NCI-H2196 treated with DMSO at 0.1 percent for 48 hours (cell line): ENCODE results near the gene GMPPA.

Experiments used
- DNase-seq: peaks from one replicate; lab custom pipeline; 2025; ENCODE audit not compliant: unreplicated experiment; lab: John Stamatoyannopoulos, UW

The GMPPA gene

DNA sequence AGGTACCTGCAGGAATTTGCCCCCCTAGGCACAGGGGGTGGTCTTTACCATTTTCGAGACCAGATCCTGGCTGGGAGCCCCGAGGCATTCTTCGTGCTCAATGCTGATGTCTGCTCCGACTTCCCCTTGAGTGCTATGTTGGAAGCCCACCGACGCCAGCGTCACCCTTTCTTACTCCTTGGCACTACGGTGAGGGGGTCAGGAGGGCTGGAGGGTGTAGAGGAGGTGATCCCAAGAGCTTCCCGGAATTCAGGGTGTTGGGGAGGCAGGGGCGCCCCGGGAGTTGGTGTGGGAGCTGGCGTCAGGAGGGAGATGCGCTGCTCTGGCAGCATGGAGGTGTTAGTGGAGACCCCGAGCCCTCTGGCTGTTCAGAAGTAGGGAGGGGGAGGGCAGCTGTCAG lies 3.2 kb downstream of the GMPPA start:
- DNase-seq: no peak

DNA sequence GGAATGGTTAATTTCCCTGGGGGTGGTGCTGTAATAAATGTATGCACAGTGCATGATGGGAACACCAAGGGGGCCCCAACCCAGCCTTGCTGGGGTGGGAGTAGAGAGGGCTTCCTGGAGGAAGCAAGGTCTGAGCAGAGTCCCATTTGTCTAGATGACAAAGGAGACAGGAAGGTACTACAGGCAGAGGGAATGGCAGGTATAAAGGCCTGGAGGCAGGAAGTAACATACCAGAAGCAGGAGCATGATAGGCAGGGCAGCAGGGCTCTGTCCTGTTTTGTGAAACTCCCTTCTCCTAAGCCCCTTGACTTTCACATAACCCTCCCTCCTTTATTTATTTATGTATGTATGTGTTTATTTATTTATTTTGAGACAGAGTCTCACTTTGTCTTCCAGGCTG lies 3.9 kb downstream of the GMPPA start:
- no peak for DNase-seq

DNA sequence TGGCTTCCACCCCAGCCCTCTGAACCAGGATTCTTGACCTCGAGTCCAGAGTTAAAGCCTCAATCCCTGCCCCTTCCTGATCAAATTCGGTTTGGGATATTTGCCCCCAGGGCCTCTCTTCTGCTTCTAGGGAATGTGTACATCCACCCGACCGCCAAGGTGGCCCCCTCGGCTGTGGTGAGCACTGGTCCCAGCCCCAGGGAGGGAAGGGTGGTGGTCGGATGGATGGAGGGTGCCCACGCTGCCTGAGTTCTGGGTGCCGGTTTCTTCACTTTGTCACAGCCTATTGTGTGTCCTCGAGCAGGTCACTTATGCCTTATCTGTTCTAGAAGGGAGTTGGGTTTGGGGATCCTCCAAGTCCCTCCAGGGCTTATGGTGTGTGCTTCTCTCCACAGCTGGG lies 6.9 kb downstream of the GMPPA start:
- no peak for DNase-seq

DNA sequence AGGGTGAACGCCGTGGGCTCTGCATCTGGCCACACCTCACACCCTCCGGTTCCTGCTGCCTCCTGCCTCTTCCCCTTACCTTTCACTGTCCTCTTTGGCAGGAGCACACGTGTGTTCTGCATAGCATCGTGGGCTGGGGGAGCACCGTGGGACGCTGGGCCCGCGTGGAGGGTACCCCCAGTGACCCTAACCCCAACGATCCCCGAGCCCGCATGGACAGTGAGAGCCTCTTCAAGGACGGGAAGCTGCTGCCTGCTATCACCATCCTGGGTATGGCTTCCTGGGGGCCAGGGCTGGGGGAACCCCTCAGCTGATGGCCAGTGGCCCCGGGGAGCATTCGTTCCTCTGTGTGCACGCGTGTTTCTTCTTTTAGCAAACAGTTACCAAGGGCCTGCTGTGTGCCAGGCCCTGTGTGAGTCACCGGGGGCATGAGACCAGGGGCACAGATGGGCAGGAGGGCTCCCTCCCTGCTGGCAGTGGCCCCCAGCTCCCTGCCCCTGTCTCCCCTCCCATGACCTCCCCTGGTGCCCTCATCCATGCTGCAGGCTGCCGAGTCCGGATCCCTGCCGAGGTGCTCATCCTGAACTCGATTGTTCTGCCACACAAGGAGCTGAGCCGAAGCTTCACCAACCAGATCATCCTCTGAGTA lies 7.6 kb downstream of the GMPPA start:
- DNase-seq: no peak

DNA sequence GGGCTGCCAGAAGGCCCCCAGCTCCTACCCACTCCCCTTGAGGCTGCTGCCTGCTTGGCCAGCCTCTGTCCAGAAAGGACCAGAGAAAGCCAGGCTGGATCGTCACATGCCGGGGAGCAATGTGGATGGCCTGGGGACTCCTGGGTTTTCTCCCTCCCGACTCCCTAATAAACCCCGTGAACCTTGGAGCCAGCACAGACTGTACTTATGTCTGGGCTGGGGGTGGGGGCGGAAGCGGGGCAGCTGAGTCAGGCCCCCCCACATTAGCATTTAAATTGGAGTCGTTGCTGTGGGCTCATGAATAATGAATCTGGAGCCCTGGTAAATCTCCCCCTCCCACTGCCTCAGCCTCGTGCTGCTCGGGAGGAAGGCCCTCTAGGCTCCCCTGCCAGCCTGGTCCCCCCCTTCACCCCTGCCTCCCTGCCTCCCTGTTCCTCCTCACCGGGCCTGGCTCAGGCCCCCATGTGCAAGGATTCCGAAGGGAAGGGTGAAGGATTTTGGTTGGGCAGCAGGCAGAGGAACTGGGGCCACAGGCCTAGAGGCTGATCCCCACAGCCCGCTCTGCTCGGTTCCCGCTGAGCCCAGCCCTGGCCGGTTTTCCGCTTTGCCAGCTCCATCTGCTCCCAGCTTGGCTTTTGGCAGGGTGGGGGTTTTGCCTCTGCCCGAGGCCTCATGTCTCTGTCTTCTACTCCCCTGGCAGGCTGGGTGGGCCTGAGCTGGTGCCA lies 8.3 kb downstream of the GMPPA start:
- no peak for DNase-seq

DNA sequence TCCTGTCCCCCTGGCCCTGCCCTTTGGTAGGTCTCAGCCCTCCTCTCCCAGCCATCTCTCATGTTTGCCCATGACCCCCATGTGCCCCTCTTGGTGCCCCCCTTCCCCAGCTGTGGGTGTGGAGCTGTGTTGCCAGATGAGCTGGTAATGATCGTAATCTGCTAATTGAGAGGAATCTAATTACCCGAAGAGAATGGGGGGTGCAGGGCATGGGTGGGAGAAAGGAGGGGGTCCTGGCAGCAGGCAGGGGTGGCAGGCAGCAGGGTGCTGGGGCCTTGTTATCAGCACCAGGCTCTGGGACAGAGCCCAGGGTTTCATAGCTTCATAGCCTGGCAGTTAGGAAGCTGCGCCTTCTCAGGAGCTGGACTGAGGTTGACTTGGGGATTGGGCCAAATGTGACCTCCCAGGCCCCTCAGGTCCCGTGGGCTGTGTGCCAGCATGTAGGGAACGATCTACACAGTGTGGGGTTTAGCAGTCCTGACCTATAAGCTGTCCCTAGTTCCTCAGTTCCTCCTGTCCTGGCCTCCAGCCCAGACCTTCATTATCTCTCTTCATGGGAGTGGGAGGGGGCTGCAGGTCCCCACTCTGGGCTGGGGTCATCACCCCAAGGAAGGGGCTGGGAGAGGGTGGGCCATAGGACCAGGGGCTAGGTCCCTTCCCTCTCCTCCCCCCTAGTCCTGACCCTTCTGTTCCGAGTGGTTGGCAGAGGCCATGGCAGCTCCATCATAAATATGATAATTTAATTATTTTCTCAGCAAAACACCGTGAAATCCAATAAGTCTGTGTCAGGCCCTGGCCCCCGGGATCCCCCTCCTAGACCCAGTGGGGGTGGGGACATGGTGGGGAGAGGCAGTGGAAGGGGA lies 9.1 kb downstream of the GMPPA start:
- DNase-seq: no peak

DNA sequence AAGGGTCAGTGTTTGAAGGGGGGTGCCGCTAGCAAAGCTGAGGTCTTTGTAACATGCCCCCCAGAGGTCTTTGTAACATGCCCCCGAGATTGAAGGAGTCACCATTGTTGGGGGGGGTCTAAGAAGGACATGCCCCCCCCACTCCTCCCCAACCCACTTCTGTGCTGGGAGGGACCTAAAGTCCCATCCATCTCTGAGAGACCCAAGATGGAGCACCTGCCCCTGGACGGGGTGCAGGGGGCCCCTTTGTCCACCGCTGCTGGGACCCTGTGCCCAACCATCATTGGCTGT lies 9.7 kb downstream of the GMPPA start:
- DNase-seq: no peak

DNA sequence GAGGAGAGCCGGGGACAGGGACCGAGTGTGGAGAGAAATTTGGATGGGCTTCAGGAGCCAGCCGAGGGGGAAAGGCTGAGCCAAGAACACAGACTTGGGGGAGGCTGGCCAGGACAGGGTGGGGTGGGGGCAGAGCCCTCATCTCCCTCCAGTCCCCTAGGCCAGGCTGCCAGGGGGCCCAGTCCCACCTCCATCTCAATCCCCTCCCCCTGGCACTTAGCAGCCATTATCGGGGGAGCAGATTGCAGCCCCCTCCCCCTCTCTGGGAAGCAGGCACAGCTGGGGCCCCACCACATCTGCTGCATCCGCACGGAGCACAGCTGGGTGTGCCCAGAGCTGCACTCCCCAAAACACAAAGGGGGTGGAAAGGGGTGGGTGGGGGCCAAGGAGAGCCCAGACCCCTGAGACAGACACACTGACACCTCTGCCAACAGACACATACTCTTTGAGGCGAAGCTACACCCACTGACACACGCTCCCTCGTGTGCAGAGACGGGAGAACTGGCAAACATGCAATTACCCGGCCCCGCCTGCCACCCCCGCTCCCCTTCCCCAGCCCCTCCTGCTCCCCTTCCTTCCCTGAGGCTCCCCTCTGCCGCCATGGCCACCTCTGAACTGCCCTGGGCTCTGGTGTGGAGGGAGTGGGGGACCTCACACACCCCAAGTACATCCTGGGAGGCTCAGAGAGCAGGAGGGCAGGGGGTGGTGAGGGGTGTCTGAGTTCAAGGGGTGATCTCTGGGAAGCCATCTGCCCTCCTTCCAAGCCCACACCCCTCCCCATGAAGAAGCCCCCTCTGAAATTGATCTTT lies 10.5 kb downstream of the GMPPA start:
- DNase-seq: no peak

DNA sequence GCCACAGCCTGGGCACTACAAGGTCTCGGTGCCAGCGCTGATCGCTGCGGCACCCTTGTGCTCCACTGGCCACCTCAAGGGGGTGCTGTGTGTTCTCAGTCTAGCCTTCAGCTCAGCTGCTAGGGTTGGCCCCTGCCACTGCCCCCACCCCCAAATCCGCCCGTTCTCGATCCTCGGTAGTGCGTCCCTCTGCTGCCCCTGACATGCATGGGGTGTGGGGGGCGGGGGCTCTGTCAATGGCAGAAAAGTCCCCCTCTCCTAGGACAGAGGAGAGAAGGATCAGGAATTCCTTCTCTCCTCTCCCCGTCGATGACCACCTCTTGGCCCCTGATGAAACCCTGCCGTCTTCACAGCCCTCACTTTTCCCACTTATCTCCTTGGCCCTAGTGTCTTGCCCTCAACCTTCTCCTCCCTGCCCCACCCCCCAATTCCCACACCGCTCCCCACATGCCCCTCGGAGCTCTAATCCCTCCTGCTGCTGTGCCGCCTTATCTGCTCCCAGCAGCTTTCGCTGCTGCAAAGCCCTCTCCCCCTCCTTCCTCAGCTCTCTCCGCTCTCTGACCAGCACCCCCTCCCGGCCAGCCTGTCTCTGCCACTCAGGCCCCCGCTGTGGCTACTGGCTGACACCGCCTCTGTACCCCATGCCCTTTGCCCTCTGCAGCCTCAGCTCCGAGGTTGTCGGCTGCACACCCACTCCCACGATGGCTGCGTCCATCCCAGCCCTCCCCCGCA lies 11.3 kb downstream of the GMPPA start:
- peak; percentile 24 for DNase-seq

DNA sequence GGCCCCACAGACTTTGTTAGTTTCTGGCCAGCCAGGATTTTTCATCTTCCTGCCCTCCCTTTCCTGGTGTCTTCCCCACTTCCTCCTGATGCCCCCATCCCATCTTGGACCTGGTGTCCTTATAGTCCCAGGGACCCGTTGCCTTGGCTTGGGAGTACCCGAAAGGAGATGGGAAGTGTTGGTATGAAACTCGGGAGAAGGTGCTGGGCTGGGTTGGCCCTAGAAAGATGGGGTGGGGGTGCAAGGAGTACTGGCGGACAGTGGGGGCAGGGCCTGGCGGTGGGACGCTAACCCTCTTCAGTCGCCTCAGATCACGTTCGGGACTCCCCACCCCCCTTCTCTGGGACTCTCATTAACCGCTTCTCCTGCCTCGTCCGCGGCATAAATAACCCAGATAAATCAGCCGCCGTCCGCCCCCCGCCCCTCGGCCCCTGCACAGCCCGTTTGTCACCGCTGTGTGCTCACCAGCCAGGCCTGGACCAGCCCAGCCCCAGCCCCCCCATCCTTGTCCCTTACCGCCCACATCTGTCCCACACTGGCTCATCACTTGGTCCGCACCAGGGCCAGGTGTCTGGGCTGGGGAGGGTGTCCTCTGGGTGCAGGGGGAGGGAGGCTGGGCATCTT lies 11.9 kb downstream of the GMPPA start:
- DNase-seq: no peak

DNA sequence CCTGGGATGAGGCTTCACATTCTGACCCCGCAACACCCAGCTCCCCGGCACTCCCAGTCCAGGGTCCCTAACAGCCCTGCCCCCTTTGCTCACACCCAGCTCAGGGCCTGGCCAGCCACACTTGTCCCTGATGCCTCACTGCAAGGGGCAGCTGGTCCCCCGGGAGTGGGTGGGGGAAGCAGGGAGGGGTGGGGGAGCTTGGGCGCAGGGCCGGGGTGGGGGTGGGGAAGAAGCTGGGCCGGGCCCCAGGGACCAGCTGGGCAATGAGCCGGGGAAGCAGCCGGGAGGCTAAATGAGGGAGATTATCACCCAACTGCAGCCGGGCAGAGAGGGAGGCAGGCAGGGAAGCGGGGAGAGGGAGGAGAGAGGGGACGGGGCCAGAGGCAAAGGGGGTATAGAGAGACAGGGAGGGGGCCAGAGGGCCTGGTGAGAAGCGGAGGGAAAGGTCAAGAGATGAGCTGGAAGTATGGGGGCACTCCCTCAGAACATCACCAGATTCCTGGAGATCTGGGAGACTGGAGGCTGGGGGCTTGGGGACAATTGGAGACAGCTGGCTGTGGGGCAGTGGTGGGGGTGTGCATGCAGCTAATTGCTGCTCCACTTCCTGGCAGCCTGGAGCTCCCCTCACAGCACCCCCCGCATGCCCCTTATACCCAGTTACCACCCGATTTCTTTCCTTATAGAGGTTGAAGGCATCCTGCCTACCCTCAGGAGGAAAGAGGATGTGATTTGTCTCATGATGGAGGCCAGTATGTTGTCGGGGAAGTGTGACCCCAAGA lies 13.0 kb downstream of the GMPPA start:
- no peak for DNase-seq

DNA sequence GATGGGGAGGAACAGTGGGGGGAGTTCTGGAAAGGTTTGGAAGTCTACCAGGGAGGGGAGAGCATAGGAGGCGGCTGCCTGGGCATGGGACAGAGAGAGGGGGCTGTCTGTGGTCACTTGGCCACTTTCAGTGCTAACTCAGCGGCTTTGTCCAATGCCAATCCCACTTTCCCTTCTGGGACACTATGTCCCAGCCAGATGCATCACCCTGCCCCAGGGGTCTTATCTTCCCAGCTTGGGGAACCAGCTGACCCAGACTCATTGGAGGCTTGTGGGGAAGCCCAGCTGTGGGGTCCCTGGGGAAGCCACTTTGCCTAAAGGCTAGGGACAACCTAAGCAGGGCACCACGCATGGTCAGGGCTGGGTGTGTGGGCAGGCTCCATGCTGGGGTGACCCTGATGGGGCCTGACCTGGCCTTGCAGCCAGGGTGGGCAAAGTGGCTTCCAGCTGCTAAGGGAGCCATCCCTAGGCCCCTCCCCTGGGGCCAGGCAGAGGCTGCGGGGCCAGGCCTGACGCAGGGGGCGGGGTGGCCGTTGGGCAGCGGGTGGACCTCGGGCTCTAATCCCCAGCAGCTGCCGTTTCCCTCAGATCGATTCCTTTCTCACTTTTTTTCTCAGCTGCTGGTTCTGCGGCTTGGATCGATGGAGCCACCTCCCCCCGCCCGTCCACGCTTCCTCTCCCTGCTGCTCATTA lies 14.0 kb downstream of the GMPPA start:
- no peak for DNase-seq

DNA sequence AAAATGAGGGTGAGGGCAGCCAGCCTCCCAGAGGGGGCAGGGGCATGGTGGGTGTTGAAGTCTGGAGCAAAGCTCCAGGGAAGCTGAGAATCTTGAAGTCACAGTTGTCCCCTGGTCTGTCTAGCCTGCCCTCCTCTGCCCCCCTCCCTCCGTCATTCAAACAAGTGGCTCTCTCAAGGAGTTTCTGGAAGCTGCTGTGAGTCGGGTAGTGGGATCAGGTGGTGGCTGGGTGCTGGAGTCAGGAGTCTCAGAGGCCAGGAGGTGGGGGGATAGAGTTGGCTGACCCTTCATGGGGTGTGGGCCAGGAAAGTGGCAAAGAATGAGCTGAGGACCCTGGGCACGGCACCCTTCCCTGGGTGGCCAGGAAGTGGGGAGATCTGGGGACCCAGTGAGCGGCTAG lies 15.1 kb downstream of the GMPPA start:
- DNase-seq: no peak

DNA sequence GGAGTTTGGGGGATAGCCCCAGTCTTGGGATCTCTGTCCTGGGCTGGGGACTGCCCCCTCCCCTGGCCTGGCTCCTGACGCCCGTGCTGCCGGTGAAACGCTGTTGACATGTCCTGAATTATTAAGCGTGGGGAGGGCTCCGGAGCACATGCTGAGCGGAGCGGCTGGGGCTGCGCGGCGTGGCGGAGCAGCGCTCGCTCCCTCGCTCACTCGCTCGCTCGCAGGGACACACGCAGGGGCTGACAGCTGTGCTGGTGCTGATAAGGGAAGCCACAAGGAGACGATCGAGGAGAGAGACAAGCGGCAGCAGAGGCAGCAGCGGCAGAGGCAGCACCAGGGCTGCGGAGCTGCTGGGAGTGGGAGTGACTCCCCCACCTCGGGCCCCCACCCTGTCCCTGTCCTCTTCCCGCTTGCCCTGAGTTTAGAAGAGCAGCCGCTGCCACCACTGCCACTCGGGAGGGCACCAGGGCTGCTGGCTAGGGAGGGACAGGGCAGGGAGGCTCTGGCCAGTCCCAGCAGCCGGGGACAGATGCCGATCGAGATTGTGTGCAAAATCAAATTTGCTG lies 15.6 kb downstream of the GMPPA start, which contains the start of gene ASIC4:
Gene ASIC4 (plus strand): TSS at position 287 of the 566 bp plus-strand sequence. CDS start 243 bp downstream, at position 530.
- DNase-seq: no peak

DNA sequence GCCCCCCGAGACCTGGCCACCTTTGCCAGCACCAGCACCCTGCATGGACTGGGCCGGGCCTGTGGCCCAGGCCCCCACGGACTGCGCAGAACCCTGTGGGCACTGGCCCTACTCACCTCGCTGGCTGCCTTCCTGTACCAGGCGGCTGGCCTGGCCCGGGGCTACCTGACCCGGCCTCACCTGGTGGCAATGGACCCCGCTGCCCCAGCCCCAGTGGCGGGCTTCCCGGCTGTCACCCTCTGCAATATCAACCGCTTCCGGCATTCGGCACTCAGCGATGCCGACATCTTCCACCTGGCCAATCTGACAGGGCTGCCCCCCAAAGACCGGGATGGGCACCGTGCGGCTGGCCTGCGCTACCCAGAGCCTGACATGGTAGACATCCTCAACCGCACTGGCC lies 16.1 kb downstream of the GMPPA start:
- DNase-seq: no peak

DNA sequence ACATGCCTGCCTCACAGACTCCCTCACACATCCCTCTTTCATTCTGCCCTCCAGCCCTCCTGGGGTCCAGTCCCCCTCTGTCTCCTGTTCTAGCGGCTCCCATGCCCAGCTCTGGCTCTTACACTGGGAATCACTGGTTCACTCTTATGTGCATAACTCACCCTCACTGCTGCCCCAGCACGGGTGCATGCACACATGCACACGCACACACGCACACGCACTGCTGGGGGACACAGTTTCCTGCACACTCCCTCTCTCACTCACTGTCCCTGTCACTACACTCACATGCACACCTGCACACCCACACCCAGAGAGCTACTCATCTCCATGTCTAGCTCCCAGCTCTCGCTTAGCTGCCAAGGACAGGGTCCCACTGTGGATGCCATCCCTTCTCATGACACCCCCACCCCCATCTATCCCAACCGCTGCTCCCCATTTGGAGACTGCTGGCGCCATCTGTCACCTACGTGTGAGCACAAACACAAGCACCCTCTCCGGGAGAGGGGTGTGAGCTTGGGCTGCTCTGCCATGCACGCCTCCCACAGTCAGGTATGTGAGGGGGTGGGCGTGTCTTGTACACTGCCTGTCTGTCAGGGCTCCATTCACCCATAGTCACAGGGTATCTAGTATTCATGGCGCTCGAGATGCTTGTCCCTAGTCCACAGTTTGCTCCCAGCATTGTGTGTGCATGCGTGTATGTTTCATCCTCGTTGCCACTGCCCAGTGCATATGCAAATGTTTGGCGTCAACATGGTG lies 17.4 kb downstream of the GMPPA start:
- no peak for DNase-seq

DNA sequence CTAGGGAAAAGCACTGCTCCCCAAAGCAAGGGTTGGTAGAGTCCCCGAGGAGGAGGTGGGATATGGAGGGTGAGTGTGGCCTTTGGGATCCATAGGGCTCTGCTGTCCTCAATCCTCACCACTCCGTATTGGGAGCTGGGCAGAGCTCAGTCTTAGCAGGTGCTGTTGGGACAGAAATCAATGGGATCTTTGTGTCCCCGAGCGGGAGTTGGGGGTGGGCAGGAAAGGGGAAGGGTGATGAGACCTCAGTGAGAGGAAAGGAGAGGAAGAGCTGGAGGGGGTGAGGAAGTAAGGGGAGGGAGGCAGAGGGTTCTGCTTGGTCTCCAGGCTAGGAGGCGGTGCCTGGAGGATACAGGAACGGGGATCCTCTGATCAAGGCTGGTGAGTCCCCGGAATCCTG lies 18.2 kb downstream of the GMPPA start:
- DNase-seq: no peak
